Activated naive CD8-positive, alpha-beta T cell treated with anti-CD3 and anti-CD28 coated beads for 36 hours (primary cell): ENCODE measurements around the gene SHC2. TPM values are rescaled to one million over a fixed set of nuclear protein-coding genes. Genes with fewer than 3 reads are reported as not detected.
A peak's percentile ranks its signal among the peaks of the same experiment; 100 is the strongest.

Experiments used
- DNase-seq: peaks from one replicate; pipeline ENCODE4 v3.0.0; 2021
- H3K27ac Mint-ChIP-seq: one replicate; pipeline ENCODE4 v1.8.0; 2022; ENCODE audit warnings: mild to moderate bottlenecking, moderate library complexity, mixed read lengths
- H3K27me3 Mint-ChIP-seq: one replicate; pipeline ENCODE4 v1.8.0; 2022; ENCODE audit warnings: mild to moderate bottlenecking, mixed read lengths
- H3K36me3 Mint-ChIP-seq: one replicate; pipeline ENCODE4 v1.8.0; 2021; ENCODE audit warnings: mild to moderate bottlenecking, mixed read lengths
- H3K4me1 Mint-ChIP-seq: one replicate; pipeline ENCODE4 v1.8.0; 2021; ENCODE audit warnings: mixed read lengths
- H3K4me3 Mint-ChIP-seq: one replicate; pipeline ENCODE4 v1.8.0; 2022; ENCODE audit warnings: mild to moderate bottlenecking, moderate library complexity, mixed read lengths
- H3K9me3 Mint-ChIP-seq: one replicate; pipeline ENCODE4 v1.8.0; 2022; ENCODE audit warnings: mixed read lengths
- total RNA-seq, 2 experiments: library from RNA; stranded (reverse); gene quantifications; one replicate each; pipeline ENCODE4 v1.2.3, GENCODE V29; 2021

SHC2 gene
- under 1 TPM in 1 of 2 experiments, not detected in 1; 0.32 TPM for total RNA-seq

DNA sequence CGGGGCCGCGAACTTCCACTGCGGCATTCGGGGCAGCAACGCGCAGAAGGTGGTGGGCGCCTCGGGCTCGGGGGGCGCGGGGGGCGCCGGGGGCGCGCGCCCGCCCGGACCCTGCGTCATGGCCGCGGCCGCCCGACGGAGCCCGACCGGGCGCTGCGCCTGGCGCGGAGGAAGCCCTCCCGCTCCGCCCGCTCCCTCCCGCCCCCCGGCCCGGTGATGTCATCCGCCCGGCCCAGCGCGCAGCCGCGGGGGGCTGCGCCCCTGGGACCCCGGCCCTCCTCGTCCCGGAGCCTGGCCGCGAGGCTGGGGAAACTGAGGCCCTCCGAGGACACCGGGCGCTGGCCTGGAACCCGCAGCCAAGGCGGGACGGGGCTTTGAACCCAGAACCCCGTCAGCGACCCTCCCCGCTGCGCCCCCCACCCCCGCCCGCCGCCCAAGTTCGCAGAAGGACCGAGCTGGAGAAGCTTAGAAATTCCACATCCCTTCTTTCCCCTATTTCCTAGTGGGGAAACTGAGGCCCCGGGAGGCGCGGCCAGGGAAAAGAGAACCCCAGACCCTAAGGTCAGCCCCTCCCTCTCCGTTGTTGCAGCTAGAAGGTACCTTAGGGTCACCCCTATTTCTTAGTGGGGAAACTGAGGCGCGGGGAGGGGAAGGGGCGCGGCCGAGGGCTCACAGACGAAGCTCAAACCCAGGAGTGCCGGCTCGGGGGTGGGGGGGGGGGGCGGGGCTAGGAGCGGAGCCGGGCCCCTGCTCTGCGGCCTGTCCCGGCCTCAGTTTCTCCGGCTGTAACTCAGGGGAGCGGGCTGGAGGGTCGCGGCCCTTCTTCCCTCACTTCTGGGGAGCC lies at the start of gene SHC2:
Gene SHC2, minus strand, starts transcription at position 157 of the 844 bp plus-strand sequence. Its CDS starts 37 bp downstream, at position 120.
- Mint-ChIP-seq H3K4me3 (peak within 1 kb of the TSS; percentile 59), H3K27me3 (peaks cover 23% of the 10 kb centered on the region), H3K27ac (no peak within 1 kb of the TSS), H3K9me3 (peaks cover 2% of the 10 kb centered on the region), H3K4me1 (peaks cover 4% of the 10 kb centered on the region), H3K36me3 (no peaks in the 10 kb centered on the region)
- DNase-seq: no peak

DNA sequence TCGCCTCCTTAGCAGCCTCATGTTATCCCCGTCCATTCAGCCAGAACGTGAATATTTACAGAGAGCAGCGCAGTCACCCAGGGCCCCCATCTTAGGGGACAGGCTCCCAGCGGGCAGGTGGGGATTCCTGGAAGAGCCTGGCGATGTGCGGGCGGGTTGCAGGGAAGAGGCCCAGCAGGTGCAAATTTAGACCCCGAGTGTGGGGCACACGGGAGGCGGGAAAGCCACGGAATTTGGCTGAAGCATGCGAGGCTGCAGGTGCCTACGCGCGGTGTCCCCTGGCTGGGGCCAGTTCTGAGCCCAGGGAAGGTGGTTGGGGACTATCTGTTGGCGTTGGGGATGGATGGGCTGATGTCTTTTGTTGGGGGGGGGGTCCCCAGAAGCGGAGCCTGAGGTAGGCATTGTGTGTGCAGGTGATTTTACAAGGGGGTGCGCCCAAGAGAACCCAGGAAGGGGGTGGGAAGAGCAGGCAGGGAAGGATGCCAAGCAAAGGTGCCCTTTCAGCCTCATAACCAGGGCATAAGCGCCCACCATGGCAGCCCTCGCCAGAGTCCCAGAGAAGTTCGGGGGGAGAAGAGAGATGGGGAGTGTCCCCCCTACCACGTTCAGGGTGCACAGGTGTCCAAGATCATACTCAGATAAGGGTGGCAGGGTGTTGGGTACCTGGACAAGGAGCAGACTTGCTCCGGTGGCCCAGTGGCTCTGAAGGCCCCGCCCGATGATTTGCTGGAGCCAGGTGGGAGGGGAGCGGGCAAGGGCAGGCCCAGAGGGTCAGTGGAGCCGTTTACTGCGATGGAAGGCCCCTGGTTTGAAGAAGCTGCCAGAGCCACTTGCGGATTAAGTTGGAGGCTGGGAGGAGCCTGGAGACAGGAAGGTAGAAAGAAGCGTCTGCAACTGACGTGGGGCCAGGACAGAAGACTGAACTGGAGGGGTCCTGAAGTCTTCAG lies 47.6 kb upstream of the SHC2 start:
- Mint-ChIP-seq H3K4me3 (peak overlapping the region; percentile 92), H3K4me1 (peaks cover 32% of the 10 kb centered on the region)

GRCh38 chr19:507286-508203 lies 46.7 kb upstream of the SHC2 start, which contains the start of gene TPGS1:
Gene TPGS1, plus strand, starts transcription at chr19:507497. Its CDS starts 10 bp downstream, at chr19:507507.
- no peaks in the 10 kb centered on the region for H3K9me3 Mint-ChIP-seq
- peaks cover 33% of the 10 kb centered on the region for H3K4me1 Mint-ChIP-seq
- H3K4me3 Mint-ChIP-seq: peak within 1 kb of the TSS; percentile 92
- H3K27me3 Mint-ChIP-seq: peaks cover 3% of the 10 kb centered on the region
- peak within 1 kb of the TSS; percentile 98 for H3K27ac Mint-ChIP-seq
- peaks cover 12% of the 10 kb centered on the region for H3K36me3 Mint-ChIP-seq
- DNase-seq: peak; percentile 88

More for the DNA sequence above, 47.6 kb upstream of the SHC2 start:
- H3K9me3 Mint-ChIP-seq: no peaks in the 10 kb centered on the region
- H3K27me3 Mint-ChIP-seq: peaks cover 3% of the 10 kb centered on the region
- peaks cover 12% of the 10 kb centered on the region for H3K36me3 Mint-ChIP-seq
- peak overlapping the region; percentile 81 for H3K27ac Mint-ChIP-seq
- no peak for DNase-seq

DNA sequence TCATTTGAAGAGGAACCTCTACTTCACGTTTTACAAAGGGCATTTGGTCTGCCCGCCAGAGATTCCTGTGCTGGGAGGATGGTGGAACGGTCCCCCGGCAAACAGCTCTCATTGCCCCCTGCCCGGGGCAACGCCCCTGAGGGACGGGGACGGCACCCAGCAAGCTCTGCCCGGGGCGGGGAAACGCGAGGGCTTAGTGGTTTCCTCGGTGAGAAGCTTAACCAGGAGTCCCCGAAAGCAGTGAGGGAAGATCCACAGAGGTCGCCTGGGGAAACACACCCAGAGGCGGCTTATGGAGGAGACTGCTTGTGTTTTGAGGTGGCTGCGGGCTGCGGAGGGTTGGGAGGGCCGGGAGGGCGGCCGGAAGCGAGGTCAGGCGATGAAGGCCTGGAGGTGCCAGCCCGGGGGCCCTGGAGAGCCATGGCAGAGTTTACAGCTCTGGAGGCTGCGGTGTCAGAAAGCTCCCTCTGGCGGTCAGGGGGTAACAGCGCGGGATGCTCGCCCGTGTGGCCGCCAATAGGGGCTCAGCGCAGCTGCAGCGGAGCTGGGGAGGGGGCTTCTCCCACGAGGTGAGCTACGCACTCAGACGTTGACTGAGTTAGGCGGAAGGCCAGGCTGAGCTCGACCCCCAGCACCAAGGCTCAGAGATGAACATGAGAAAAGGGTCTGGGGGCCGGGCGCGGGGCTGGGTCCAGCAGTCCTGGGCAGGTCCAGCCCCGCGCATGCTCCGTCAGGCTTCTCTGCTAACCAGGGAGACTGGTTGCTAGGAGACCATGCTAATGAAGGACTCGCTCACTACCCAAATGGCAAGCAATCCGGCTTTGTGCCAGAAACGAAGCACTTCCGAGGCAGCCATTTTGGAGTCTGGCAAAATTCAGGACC lies 45.8 kb upstream of the SHC2 start:
- peak overlapping the region; percentile 92 for H3K4me3 Mint-ChIP-seq
- peak; percentile 92 for DNase-seq
- H3K4me1 Mint-ChIP-seq: peaks cover 34% of the 10 kb centered on the region
- H3K9me3 Mint-ChIP-seq: no peaks in the 10 kb centered on the region
- peak overlapping the region; percentile 98 for H3K27ac Mint-ChIP-seq
- H3K36me3 Mint-ChIP-seq: peaks cover 12% of the 10 kb centered on the region
- H3K27me3 Mint-ChIP-seq: peaks cover 3% of the 10 kb centered on the region

DNA sequence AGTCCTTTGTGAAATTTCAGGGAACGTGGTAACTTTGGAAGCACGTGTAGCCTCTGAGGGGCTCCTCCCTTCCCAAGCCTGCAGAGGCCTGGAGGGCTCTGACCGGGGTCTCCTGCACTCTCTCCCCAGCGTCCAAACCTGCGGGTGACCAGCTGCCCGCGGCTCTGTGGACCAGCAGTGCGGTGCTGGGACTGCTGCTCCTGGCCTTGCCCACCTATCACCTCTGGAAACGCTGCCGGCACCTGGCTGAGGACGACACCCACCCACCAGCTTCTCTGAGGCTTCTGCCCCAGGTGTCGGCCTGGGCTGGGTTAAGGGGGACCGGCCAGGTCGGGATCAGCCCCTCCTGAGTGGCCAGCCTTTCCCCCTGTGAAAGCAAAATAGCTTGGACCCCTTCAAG lies 43.8 kb upstream of the SHC2 start:
- Mint-ChIP-seq H3K27ac (no peak overlapping the region), H3K4me1 (peaks cover 21% of the 10 kb centered on the region)
- DNase-seq: no peak

DNA sequence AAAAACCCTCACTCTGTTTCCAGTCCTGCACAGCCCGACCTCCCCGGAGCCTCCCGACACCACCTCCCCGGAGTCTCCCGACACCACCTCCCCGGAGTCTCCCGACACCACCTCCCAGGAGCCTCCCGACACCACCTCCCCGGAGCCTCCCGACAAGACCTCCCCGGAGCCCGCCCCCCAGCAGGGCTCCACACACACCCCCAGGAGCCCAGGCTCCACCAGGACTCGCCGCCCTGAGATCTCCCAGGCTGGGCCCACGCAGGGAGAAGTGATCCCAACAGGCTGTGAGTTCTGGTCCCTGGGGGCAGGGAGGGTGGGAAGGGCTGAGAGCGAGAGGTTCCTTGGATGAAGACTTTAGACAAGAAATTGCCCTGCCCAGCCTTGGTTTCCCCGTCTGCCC lies 40.8 kb upstream of the SHC2 start:
- Mint-ChIP-seq H3K36me3 (no peaks in the 10 kb centered on the region), H3K27me3 (peaks cover 16% of the 10 kb centered on the region), H3K4me3 (no peak overlapping the region), H3K9me3 (no peaks in the 10 kb centered on the region), H3K4me1 (peaks cover 7% of the 10 kb centered on the region), H3K27ac (no peak overlapping the region)
- DNase-seq: no peak

More for the DNA sequence above, 43.8 kb upstream of the SHC2 start:
- peaks cover 9% of the 10 kb centered on the region for H3K36me3 Mint-ChIP-seq
- H3K27me3 Mint-ChIP-seq: peaks cover under 1% of the 10 kb centered on the region
- no peak overlapping the region for H3K4me3 Mint-ChIP-seq
- no peaks in the 10 kb centered on the region for H3K9me3 Mint-ChIP-seq

DNA sequence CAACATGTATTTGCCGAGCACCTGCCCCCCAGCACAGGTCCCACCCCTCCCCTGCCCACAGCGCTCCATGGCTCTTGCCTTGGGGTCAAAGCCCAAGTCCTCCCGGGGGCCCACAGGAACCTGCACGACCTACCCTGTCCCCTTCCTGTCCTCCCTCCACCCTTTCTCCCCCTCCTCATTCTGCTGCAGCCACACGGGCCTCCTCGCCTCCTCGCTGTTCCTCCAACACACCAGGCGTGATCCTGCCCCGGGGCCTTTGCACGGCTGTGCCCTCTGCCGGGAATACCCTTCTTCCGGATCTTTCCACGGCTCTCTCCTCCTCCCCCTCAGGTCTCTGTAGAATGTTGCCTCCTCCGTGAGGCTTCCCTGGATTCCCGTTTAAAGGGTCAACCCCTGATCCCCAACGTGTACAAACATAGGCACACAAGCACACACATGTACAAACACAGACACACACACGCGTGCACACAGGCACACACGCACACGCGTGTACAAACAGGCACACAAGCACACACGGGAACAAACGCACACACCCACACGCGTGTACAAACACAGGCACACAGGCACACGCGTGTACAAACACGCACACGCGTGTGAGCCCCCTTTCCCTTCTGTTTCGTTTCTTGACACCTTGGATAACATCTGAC lies 38.3 kb upstream of the SHC2 start:
- Mint-ChIP-seq H3K27ac (no peak overlapping the region), H3K36me3 (no peaks in the 10 kb centered on the region), H3K4me3 (no peak overlapping the region), H3K9me3 (no peaks in the 10 kb centered on the region), H3K4me1 (peaks cover 9% of the 10 kb centered on the region), H3K27me3 (peaks cover 36% of the 10 kb centered on the region)
- DNase-seq: no peak

DNA sequence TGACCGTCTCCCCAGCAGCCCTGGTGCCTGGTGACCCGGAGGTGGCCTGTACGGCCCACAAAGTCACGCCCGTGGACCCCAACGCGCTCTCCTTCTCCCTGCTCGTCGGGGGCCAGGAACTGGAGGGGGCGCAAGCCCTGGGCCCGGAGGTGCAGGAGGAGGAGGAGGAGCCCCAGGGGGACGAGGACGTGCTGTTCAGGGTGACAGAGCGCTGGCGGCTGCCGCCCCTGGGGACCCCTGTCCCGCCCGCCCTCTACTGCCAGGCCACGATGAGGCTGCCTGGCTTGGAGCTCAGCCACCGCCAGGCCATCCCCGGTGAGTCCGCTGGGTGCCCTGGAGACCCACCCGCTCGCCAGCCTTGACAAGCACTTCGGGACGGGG lies 37.7 kb upstream of the SHC2 start:
- Mint-ChIP-seq H3K27ac (no peak overlapping the region), H3K9me3 (no peaks in the 10 kb centered on the region), H3K4me3 (no peak overlapping the region), H3K4me1 (peaks cover 9% of the 10 kb centered on the region), H3K27me3 (peaks cover 40% of the 10 kb centered on the region), H3K36me3 (no peaks in the 10 kb centered on the region)
- DNase-seq: no peak

GRCh38 chr19:497869-498510 lies 37.2 kb upstream of the SHC2 start:
- H3K36me3 Mint-ChIP-seq: no peaks in the 10 kb centered on the region
- no peaks in the 10 kb centered on the region for H3K9me3 Mint-ChIP-seq
- H3K4me1 Mint-ChIP-seq: peaks cover 9% of the 10 kb centered on the region
- H3K27me3 Mint-ChIP-seq: peaks cover 41% of the 10 kb centered on the region
- no peak overlapping the region for H3K27ac Mint-ChIP-seq
- DNase-seq: no peak
- H3K4me3 Mint-ChIP-seq: no peak overlapping the region

GRCh38 chr19:497491-497868 lies 36.6 kb upstream of the SHC2 start:
- H3K36me3 Mint-ChIP-seq: no peaks in the 10 kb centered on the region
- H3K27ac Mint-ChIP-seq: no peak overlapping the region
- peaks cover 41% of the 10 kb centered on the region for H3K27me3 Mint-ChIP-seq
- no peaks in the 10 kb centered on the region for H3K9me3 Mint-ChIP-seq
- no peak for DNase-seq
- H3K4me1 Mint-ChIP-seq: peaks cover 6% of the 10 kb centered on the region
- H3K4me3 Mint-ChIP-seq: no peak overlapping the region

GRCh38 chr19:496986-497385 lies 36.2 kb upstream of the SHC2 start:
- peaks cover 41% of the 10 kb centered on the region for H3K27me3 Mint-ChIP-seq
- no peaks in the 10 kb centered on the region for H3K36me3 Mint-ChIP-seq
- no peak for DNase-seq
- H3K9me3 Mint-ChIP-seq: no peaks in the 10 kb centered on the region
- H3K4me3 Mint-ChIP-seq: no peak overlapping the region
- H3K27ac Mint-ChIP-seq: no peak overlapping the region
- H3K4me1 Mint-ChIP-seq: peaks cover 4% of the 10 kb centered on the region

DNA sequence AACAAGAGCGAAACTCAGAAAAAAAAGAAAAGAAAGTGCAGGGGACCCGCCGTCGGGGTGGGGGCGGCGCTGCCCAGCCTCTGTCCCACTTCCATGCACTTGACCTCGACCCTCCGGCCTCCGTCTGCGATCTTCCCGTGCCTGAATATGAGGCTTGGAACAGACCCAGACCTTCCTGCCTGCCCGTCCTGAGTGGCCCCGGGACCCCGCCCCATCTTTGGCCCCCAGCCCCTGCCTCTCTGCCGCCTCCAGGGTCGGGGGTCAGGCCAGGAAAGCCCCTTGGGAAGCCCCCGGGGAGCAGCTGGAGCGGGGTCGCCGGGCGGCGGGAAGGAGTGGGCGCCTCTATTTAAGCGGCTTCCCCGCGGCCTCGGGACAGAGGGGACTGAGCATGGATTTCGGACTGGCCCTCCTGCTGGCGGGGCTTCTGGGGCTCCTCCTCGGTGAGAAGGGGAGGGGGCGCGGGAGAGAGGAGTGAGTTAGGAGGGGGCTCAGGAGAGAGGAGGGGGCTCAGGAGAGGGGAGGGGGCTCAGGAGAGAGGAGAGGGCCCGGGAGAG lies 35.4 kb upstream of the SHC2 start, which contains the start of gene MADCAM1:
Gene MADCAM1, plus strand, starts transcription at position 375 of the 554 bp plus-strand sequence. Its CDS starts 14 bp downstream, at position 389.
- no peak for DNase-seq
- H3K4me3 Mint-ChIP-seq: no peak within 1 kb of the TSS

More for the DNA sequence above, 35.4 kb upstream of the SHC2 start, which contains the start of gene MADCAM1:
- Mint-ChIP-seq H3K27me3 (peaks cover 41% of the 10 kb centered on the region), H3K27ac (no peak within 1 kb of the TSS), H3K4me1 (peaks cover 4% of the 10 kb centered on the region), H3K9me3 (no peaks in the 10 kb centered on the region), H3K36me3 (no peaks in the 10 kb centered on the region)
